Measurements from ENCODE around the gene ZSWIM1.
"Not testable (repeated sequence)": the region's sequence is repeated elsewhere in the genome, so short reads cannot be mapped to it uniquely, and the experiment has no call there.

The ZSWIM1 gene

GRCh38 chr20:45872626-45873025 is 8.4 kb upstream of the ZSWIM1 start:
- Histone ChIP-seq H3K4me3 (ENCODE audit: extremely low read depth, insufficient read depth, low read length, poor library complexity, severe bottlenecking) (no peak overlapping the region), H3K36me3 (ENCODE audit: control insufficient read depth, insufficient read depth, low read length) (peaks cover 12% of the 10 kb centered on the region), H3K27ac (ENCODE audit: low read depth, low read length, severe bottlenecking) (no peak overlapping the region), H3K9me3 (ENCODE audit: control insufficient read depth, low read length) (no peaks in the 10 kb centered on the region), H3K4me1 (ENCODE audit: control insufficient read depth, insufficient read depth, low read length, poor library complexity, severe bottlenecking) (no peaks in the 10 kb centered on the region)
- 86 to 100% methylated on average over 1 to 2 of the region's 4 CpGs for WGBS, 2 experiments (ENCODE audit: insufficient coverage in 2 of 2)

- Histone ChIP-seq H3K9me3 (ENCODE audit: control insufficient read depth, low read length) (no peaks in the 10 kb centered on the region), H3K4me3 (ENCODE audit: extremely low read depth, insufficient read depth, low read length, poor library complexity, severe bottlenecking) (no peak overlapping the region), H3K4me1 (ENCODE audit: control insufficient read depth, insufficient read depth, low read length, poor library complexity, severe bottlenecking) (no peaks in the 10 kb centered on the region), H3K36me3 (ENCODE audit: control insufficient read depth, insufficient read depth, low read length) (peaks cover 16% of the 10 kb centered on the region), H3K27ac (ENCODE audit: low read depth, low read length, severe bottlenecking) (no peak overlapping the region)
- WGBS, 2 experiments (ENCODE audit: insufficient coverage in 2 of 2) = 88% methylated on average over 1 of the region's 1 CpG; no CpG with 5 or more reads in 1 of the 2 experiments
These were observed 7.5 kb upstream of the ZSWIM1 start for GRCh38 chr20:45873409-45874103.

GRCh38 chr20:45874104-45874481 is 6.9 kb upstream of the ZSWIM1 start:
- H3K4me3 ChIP-seq (ENCODE audit: extremely low read depth, insufficient read depth, low read length, poor library complexity, severe bottlenecking); H3K9me3 ChIP-seq (ENCODE audit: control insufficient read depth, low read length); H3K27ac ChIP-seq (ENCODE audit: low read depth, low read length, severe bottlenecking); H3K4me1 ChIP-seq (ENCODE audit: control insufficient read depth, insufficient read depth, low read length, poor library complexity, severe bottlenecking): not testable (repeated sequence)
- H3K36me3 ChIP-seq (ENCODE audit: control insufficient read depth, insufficient read depth, low read length) = peaks cover 16% of the 10 kb centered on the region
- 95% methylated on average over 10 of the region's 10 CpGs for WGBS, 2 experiments (ENCODE audit: insufficient coverage in 2 of 2)

GRCh38 chr20:45874576-45874975 is 6.5 kb upstream of the ZSWIM1 start:
- H3K27ac ChIP-seq (ENCODE audit: low read depth, low read length, severe bottlenecking) = no peak overlapping the region
- whole genome bisulfite sequencing, 2 experiments (ENCODE audit: insufficient coverage in 2 of 2) = 89 to 94% methylated on average over 3 to 4 of the region's 4 CpGs
- H3K36me3 ChIP-seq (ENCODE audit: control insufficient read depth, insufficient read depth, low read length) = peaks cover 16% of the 10 kb centered on the region
- H3K9me3 ChIP-seq (ENCODE audit: control insufficient read depth, low read length) = no peaks in the 10 kb centered on the region
- no peak overlapping the region for H3K4me3 ChIP-seq (ENCODE audit: extremely low read depth, insufficient read depth, low read length, poor library complexity, severe bottlenecking)
- no peaks in the 10 kb centered on the region for H3K4me1 ChIP-seq (ENCODE audit: control insufficient read depth, insufficient read depth, low read length, poor library complexity, severe bottlenecking)

GRCh38 chr20:45878076-45878761 is 2.8 kb upstream of the ZSWIM1 start:
- Histone ChIP-seq H3K27ac (ENCODE audit: low read depth, low read length, severe bottlenecking) (no peak overlapping the region), H3K4me3 (ENCODE audit: extremely low read depth, insufficient read depth, low read length, poor library complexity, severe bottlenecking) (no peak overlapping the region), H3K9me3 (ENCODE audit: control insufficient read depth, low read length) (no peaks in the 10 kb centered on the region), H3K36me3 (ENCODE audit: control insufficient read depth, insufficient read depth, low read length) (peaks cover 30% of the 10 kb centered on the region), H3K4me1 (ENCODE audit: control insufficient read depth, insufficient read depth, low read length, poor library complexity, severe bottlenecking) (no peaks in the 10 kb centered on the region)
- whole genome bisulfite sequencing, 2 experiments (ENCODE audit: insufficient coverage in 2 of 2) = 90 to 91% methylated on average over 12 to 13 of the region's 13 CpGs

- Histone ChIP-seq H3K4me3 (ENCODE audit: extremely low read depth, insufficient read depth, low read length, poor library complexity, severe bottlenecking) (no peak overlapping the region), H3K27ac (ENCODE audit: low read depth, low read length, severe bottlenecking) (no peak overlapping the region), H3K9me3 (ENCODE audit: control insufficient read depth, low read length) (no peaks in the 10 kb centered on the region), H3K36me3 (ENCODE audit: control insufficient read depth, insufficient read depth, low read length) (peaks cover 35% of the 10 kb centered on the region), H3K4me1 (ENCODE audit: control insufficient read depth, insufficient read depth, low read length, poor library complexity, severe bottlenecking) (no peaks in the 10 kb centered on the region)
- WGBS, 2 experiments (ENCODE audit: insufficient coverage in 2 of 2) = 93 to 98% methylated on average over 4 of the region's 4 CpGs
These were observed 1.6 kb downstream of the ZSWIM1 start for GRCh38 chr20:45882469-45883099.

- H3K4me3 ChIP-seq (ENCODE audit: extremely low read depth, insufficient read depth, low read length, poor library complexity, severe bottlenecking) = no peak overlapping the region
- H3K4me1 ChIP-seq (ENCODE audit: control insufficient read depth, insufficient read depth, low read length, poor library complexity, severe bottlenecking) = no peaks in the 10 kb centered on the region
- H3K27ac ChIP-seq (ENCODE audit: low read depth, low read length, severe bottlenecking) = no peak overlapping the region
- WGBS, 2 experiments (ENCODE audit: insufficient coverage in 2 of 2) = 89 to 96% methylated on average over 9 of the region's 9 CpGs
- no peaks in the 10 kb centered on the region for H3K9me3 ChIP-seq (ENCODE audit: control insufficient read depth, low read length)
- peaks cover 32% of the 10 kb centered on the region for H3K36me3 ChIP-seq (ENCODE audit: control insufficient read depth, insufficient read depth, low read length)
These were observed 2.1 kb downstream of the ZSWIM1 start for GRCh38 chr20:45883100-45883469.

GRCh38 chr20:45886590-45887345 is 5.7 kb downstream of the ZSWIM1 start:
- no peaks in the 10 kb centered on the region for H3K9me3 ChIP-seq (ENCODE audit: control insufficient read depth, low read length)
- WGBS, 2 experiments (ENCODE audit: insufficient coverage in 2 of 2) = 92 to 95% methylated on average over 15 of the region's 19 CpGs
- H3K27ac ChIP-seq (ENCODE audit: low read depth, low read length, severe bottlenecking) = no peak overlapping the region
- H3K4me3 ChIP-seq (ENCODE audit: extremely low read depth, insufficient read depth, low read length, poor library complexity, severe bottlenecking) = no peak overlapping the region
- H3K4me1 ChIP-seq (ENCODE audit: control insufficient read depth, insufficient read depth, low read length, poor library complexity, severe bottlenecking) = no peaks in the 10 kb centered on the region
- H3K36me3 ChIP-seq (ENCODE audit: control insufficient read depth, insufficient read depth, low read length) = peaks cover 36% of the 10 kb centered on the region

- 100% methylated on average over 3 of the region's 8 CpGs; no CpG with 5 or more reads in 1 of the 2 experiments for WGBS, 2 experiments (ENCODE audit: insufficient coverage in 2 of 2)
- Histone ChIP-seq H3K4me3 (ENCODE audit: extremely low read depth, insufficient read depth, low read length, poor library complexity, severe bottlenecking) (no peak within 1 kb of the TSS), H3K36me3 (ENCODE audit: control insufficient read depth, insufficient read depth, low read length) (peaks cover 31% of the 10 kb centered on the region), H3K27ac (ENCODE audit: low read depth, low read length, severe bottlenecking) (no peak within 1 kb of the TSS), H3K4me1 (ENCODE audit: control insufficient read depth, insufficient read depth, low read length, poor library complexity, severe bottlenecking) (no peaks in the 10 kb centered on the region), H3K9me3 (ENCODE audit: control insufficient read depth, low read length) (no peaks in the 10 kb centered on the region)
These were observed 6.3 kb downstream of the ZSWIM1 start, which contains the start of gene SPATA25 for GRCh38 chr20:45887346-45887715. Gene SPATA25, minus strand, starts transcription at chr20:45887622. Its CDS starts 32 bp downstream, at chr20:45887590.

GRCh38 chr20:45888681-45889080 is 7.7 kb downstream of the ZSWIM1 start:
- Histone ChIP-seq H3K4me3 (ENCODE audit: extremely low read depth, insufficient read depth, low read length, poor library complexity, severe bottlenecking) (no peak overlapping the region), H3K36me3 (ENCODE audit: control insufficient read depth, insufficient read depth, low read length) (peaks cover 25% of the 10 kb centered on the region), H3K4me1 (ENCODE audit: control insufficient read depth, insufficient read depth, low read length, poor library complexity, severe bottlenecking) (no peaks in the 10 kb centered on the region), H3K9me3 (ENCODE audit: control insufficient read depth, low read length) (no peaks in the 10 kb centered on the region), H3K27ac (ENCODE audit: low read depth, low read length, severe bottlenecking) (no peak overlapping the region)
- WGBS, 2 experiments (ENCODE audit: insufficient coverage in 2 of 2) = 87 to 100% methylated on average over 3 of the region's 3 CpGs

Data from mesodermal cell (in vitro differentiated cells).